HS-5 (cell line): ENCODE data around the gene ACP5.

Experiments used
- DNase-seq: peaks from one replicate; pipeline ENCODE4 v3.0.0-alpha.2; 2012; ENCODE audit warnings: low read depth

The ACP5 gene

GRCh38 chr19:11547929-11548700 lies 29.3 kb downstream of the ACP5 start:
- DNase-seq = no peak

- DNase-seq = no peak
Observed at GRCh38 chr19:11541238-11541637, 36.2 kb downstream of the ACP5 start.

- no peak for DNase-seq
Observed at GRCh38 chr19:11540645-11541044, 36.8 kb downstream of the ACP5 start.

- no peak for DNase-seq
Observed at GRCh38 chr19:11539495-11540365, 37.7 kb downstream of the ACP5 start.

GRCh38 chr19:11538232-11539036 lies 39.0 kb downstream of the ACP5 start, which contains the start of gene CNN1:
Gene CNN1 (plus strand): TSS chr19:11538851. CDS start chr19:11538928, 77 bp downstream.
- DNase-seq = no peak

GRCh38 chr19:11535792-11536595 lies 41.5 kb downstream of the ACP5 start:
- no peak for DNase-seq

GRCh38 chr19:11534948-11535347 lies 42.5 kb downstream of the ACP5 start:
- DNase-seq = no peak

GRCh38 chr19:11534538-11534937 lies 42.9 kb downstream of the ACP5 start:
- DNase-seq = no peak

- no peak for DNase-seq
Observed at GRCh38 chr19:11530432-11530831, 47.0 kb downstream of the ACP5 start.

- peak; percentile 99 for DNase-seq
Observed at GRCh38 chr19:11528551-11529341, 48.7 kb downstream of the ACP5 start, which contains the start of gene ECSIT. Gene ECSIT (minus strand): TSS chr19:11529134. CDS start chr19:11519170, 9,964 bp downstream.
